CD14-positive monocyte (primary cell): Measurements from ENCODE around the gene PNPLA7. TPM values are rescaled to one million over a fixed set of nuclear protein-coding genes. Genes with fewer than 3 reads are reported as not detected.

Experiments
- DNase-seq, 3 donors: peaks; one replicate each; pipeline ENCODE4 v3.0.0-alpha.2; 2011 to 2022
- H2AFZ ChIP-seq: 2 replicates; pipeline ENCODE4 v1.6.0; 2012; ENCODE audit warnings: mild to moderate bottlenecking, low read depth, low read length, inconsistent platforms; ENCODE audit not compliant: insufficient read depth, poor library complexity, severe bottlenecking
- H3K27ac ChIP-seq, 2 donors: 1 replicate in 1 of 2; 2 replicates in 1 of 2; pipeline ENCODE4 v1.5.1; 2012 to 2013; ENCODE audit warnings: low read length in 2 of 2, control low read depth in 1 of 2, inconsistent platforms in 1 of 2, low read depth in 1 of 2, mild to moderate bottlenecking in 1 of 2
- H3K27me3 ChIP-seq, 2 donors: one replicate each; pipeline versions ENCODE4 v1.6.0 to v1.6.1; 2011 to 2013; ENCODE audit warnings: low read length in 2 of 2; ENCODE audit not compliant: control insufficient read depth in 2 of 2, insufficient read depth in 2 of 2
- H3K36me3 ChIP-seq, 2 donors: replicated peaks in 1 of 2; 1 replicate in 1 of 2; 2 replicates in 1 of 2; pipeline versions ENCODE4 v1.5.1 to v1.6.1; 2012 to 2013; ENCODE audit warnings: low read length in 2 of 2, control low read depth in 1 of 2, inconsistent platforms in 1 of 2, mild to moderate bottlenecking in 1 of 2; ENCODE audit not compliant: insufficient read depth in 2 of 2, control insufficient read depth in 1 of 2
- H3K4me1 ChIP-seq, 2 donors: 1 replicate in 1 of 2; 2 replicates in 1 of 2; pipeline versions ENCODE4 v1.5.1 to v1.6.1; 2012 to 2013; ENCODE audit warnings: low read length in 2 of 2, control low read depth in 1 of 2, inconsistent platforms in 1 of 2, mild to moderate bottlenecking in 1 of 2, moderate library complexity in 1 of 2; ENCODE audit not compliant: insufficient read depth in 2 of 2, control insufficient read depth in 1 of 2
- H3K4me2 ChIP-seq: replicated peaks from 2 replicates; pipeline ENCODE3; 2012; ENCODE audit warnings: low read length, moderate library complexity, mild to moderate bottlenecking; ENCODE audit not compliant: poor library complexity, severe bottlenecking; ENCODE audit errors: extremely low read depth
- H3K4me3 ChIP-seq, 3 experiments: fragments of 200-600 bp in 1 of 3; sonication (generic) in 1 of 3; replicated peaks in 1 of 3; 1 replicate in 2 of 3; 2 replicates in 1 of 3; pipeline ENCODE4 v1.5.1; 2011 to 2013; ENCODE audit warnings: low read length in 3 of 3, mild to moderate bottlenecking in 3 of 3, control low read depth in 2 of 3, low read depth in 2 of 3, inconsistent platforms in 1 of 3, moderate library complexity in 1 of 3
- H3K79me2 ChIP-seq: 2 replicates; pipeline ENCODE4 v1.6.0; 2012; ENCODE audit warnings: mild to moderate bottlenecking, control low read depth, inconsistent platforms, low read length, moderate library complexity; ENCODE audit not compliant: insufficient read depth
- H3K9ac ChIP-seq: 2 replicates; pipeline ENCODE4 v1.6.0; 2017; ENCODE audit warnings: low read length, mild to moderate bottlenecking; ENCODE audit not compliant: insufficient read depth, poor library complexity, severe bottlenecking
- H3K9me3 ChIP-seq, 2 donors: replicated peaks in 1 of 2; 1 replicate in 1 of 2; 2 replicates in 1 of 2; pipeline versions ENCODE4 v1.5.1 to v1.6.1; 2012 to 2013; ENCODE audit warnings: low read length in 2 of 2, control low read depth in 1 of 2; ENCODE audit not compliant: control insufficient read depth in 1 of 2, insufficient read depth in 1 of 2
- H4K20me1 ChIP-seq: 2 replicates; pipeline ENCODE4 v1.6.0; 2012; ENCODE audit warnings: mild to moderate bottlenecking, low read length, control low read depth, moderate library complexity; ENCODE audit not compliant: insufficient read depth
- H3K27ac Mint-ChIP-seq, 7 donors: one replicate each; pipeline ENCODE4 v1.8.0; 2020; ENCODE audit warnings: mild to moderate bottlenecking in 7 of 7, mixed read lengths in 7 of 7, moderate library complexity in 6 of 7, inconsistent platforms in 2 of 7
- H3K27me3 Mint-ChIP-seq, 3 donors: one replicate each; pipeline ENCODE4 v1.8.0; 2021 to 2022; ENCODE audit warnings: low read depth in 3 of 3, mild to moderate bottlenecking in 3 of 3, mixed read lengths in 3 of 3, moderate library complexity in 3 of 3, inconsistent platforms in 1 of 3
- H3K36me3 Mint-ChIP-seq, 2 donors: one replicate each; pipeline ENCODE4 v1.8.0; 2020; ENCODE audit warnings: mixed read lengths in 2 of 2, inconsistent platforms in 1 of 2, mild to moderate bottlenecking in 1 of 2
- H3K4me1 Mint-ChIP-seq: one replicate; pipeline ENCODE4 v1.8.0; 2020; ENCODE audit warnings: mild to moderate bottlenecking, mixed read lengths
- H3K4me3 Mint-ChIP-seq, 2 donors: one replicate each; pipeline ENCODE4 v1.8.0; 2020; ENCODE audit warnings: mild to moderate bottlenecking in 2 of 2, mixed read lengths in 2 of 2, moderate library complexity in 1 of 2
- H3K9me3 Mint-ChIP-seq, 7 donors: one replicate each; pipeline ENCODE4 v1.8.0; 2020 to 2022; ENCODE audit warnings: mixed read lengths in 7 of 7, mild to moderate bottlenecking in 6 of 7, moderate library complexity in 6 of 7, inconsistent platforms in 2 of 7
- WGBS: methylation state at CpG from one replicate; pipeline ENCODE4 v1.1.5; 2013; ENCODE audit warnings: missing lambda C conversion rate; ENCODE audit not compliant: insufficient coverage; 5-methylcytosine and 5-hydroxymethylcytosine counted together
- intact Hi-C, 2 donors: fragments of 100-400 bp; cut with micrococcal nuclease; formaldehyde crosslinking; loops; one replicate each; pipeline versions ENCODE4 v1.15.0 to v1.15.1; 2023
- polyA plus RNA-seq, 3 donors: library from polyadenylated mRNA; depleted of rRNA in 1 of 3; unstranded in 2 of 3; stranded (reverse) in 1 of 3; fragments of 300-500 nt in 2 of 3; fragments of >200 nt in 1 of 3; fragmentation: Illumina TruSeq in 2 of 3; gene quantifications; 1 replicate in 2 of 3; 2 replicates in 1 of 3; pipeline ENCODE4 v1.2.3, GENCODE V29; 2012 to 2021
- TF ChIP-seq, protein P1 (sequence below): fragments of 200-600 bp; IDR thresholded peaks from one replicate; pipeline ENCODE4 v1.8.0; 2022; ENCODE audit warnings: antibody characterized with exemption, mild to moderate bottlenecking

The PNPLA7 gene
- polyA plus RNA-seq, 3 donors, result 0.10 to 1.1 (median 0.14) TPM

DNA sequence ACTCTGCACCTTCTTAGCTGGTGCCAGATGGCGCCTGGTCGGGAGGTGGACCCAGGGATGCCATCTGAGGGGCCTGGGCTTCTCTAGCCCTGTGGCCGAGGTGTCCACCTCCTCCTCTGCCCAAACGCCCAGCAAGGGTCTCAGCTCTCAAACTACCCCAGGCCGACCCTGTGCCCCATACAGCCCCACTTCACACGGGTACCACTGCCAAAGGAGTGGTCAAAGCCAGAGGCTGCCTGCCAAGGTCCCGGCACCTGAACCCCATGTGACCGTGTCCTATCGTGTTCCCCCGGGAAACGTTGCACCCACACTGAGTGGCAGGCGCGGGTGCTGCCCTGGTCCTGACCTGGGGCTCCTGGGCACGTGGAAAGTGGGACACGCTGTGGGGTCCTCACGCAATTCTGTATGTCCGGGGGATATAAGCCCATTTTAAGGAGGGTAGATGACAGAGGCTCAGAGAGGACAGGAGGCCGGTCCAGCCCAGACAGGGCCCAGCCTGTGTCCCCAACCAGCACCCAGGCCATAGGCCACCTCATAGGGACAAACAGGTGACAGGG is 111.0 kb downstream of the PNPLA7 start:
- TF ChIP-seq, protein P1, sequence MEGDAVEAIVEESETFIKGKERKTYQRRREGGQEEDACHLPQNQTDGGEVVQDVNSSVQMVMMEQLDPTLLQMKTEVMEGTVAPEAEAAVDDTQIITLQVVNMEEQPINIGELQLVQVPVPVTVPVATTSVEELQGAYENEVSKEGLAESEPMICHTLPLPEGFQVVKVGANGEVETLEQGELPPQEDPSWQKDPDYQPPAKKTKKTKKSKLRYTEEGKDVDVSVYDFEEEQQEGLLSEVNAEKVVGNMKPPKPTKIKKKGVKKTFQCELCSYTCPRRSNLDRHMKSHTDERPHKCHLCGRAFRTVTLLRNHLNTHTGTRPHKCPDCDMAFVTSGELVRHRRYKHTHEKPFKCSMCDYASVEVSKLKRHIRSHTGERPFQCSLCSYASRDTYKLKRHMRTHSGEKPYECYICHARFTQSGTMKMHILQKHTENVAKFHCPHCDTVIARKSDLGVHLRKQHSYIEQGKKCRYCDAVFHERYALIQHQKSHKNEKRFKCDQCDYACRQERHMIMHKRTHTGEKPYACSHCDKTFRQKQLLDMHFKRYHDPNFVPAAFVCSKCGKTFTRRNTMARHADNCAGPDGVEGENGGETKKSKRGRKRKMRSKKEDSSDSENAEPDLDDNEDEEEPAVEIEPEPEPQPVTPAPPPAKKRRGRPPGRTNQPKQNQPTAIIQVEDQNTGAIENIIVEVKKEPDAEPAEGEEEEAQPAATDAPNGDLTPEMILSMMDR, result no peak
- intact Hi-C loops, result no loop called here
- H3K4me2 ChIP-seq, result no peak overlapping the region
- no peak overlapping the region for H3K27ac Mint-ChIP-seq
- H3K9ac ChIP-seq, result no peak overlapping the region
- H3K4me3 ChIP-seq, result no peak overlapping the region
- H3K79me2 ChIP-seq, result no peaks in the 10 kb centered on the region
- H3K27me3 Mint-ChIP-seq, result peaks cover 11 to 35% (median 19%) of the 10 kb centered on the region in 3 donors
- no peak overlapping the region for H3K4me3 Mint-ChIP-seq
- DNase-seq, result no peak
- H2AFZ ChIP-seq, result no peak overlapping the region
- peaks cover 4 to 5% of the 10 kb centered on the region in 2 donors for H3K4me1 ChIP-seq
- no peaks in the 10 kb centered on the region for H3K36me3 ChIP-seq
- H3K36me3 Mint-ChIP-seq, result peaks cover 0 to 2% of the 10 kb centered on the region in 2 donors
- H3K27ac ChIP-seq, result no peak overlapping the region
- H4K20me1 ChIP-seq, result no peaks in the 10 kb centered on the region
- peaks cover 2% of the 10 kb centered on the region for H3K4me1 Mint-ChIP-seq
- peaks cover 5 to 11% of the 10 kb centered on the region in 2 donors for H3K27me3 ChIP-seq
- WGBS, result 84% methylated on average over 15 of the region's 18 CpGs
- H3K9me3 Mint-ChIP-seq, result peaks cover 0 to 6% (median 3%) of the 10 kb centered on the region in 7 donors
- peaks cover 0 to 5% of the 10 kb centered on the region in 2 donors for H3K9me3 ChIP-seq

DNA sequence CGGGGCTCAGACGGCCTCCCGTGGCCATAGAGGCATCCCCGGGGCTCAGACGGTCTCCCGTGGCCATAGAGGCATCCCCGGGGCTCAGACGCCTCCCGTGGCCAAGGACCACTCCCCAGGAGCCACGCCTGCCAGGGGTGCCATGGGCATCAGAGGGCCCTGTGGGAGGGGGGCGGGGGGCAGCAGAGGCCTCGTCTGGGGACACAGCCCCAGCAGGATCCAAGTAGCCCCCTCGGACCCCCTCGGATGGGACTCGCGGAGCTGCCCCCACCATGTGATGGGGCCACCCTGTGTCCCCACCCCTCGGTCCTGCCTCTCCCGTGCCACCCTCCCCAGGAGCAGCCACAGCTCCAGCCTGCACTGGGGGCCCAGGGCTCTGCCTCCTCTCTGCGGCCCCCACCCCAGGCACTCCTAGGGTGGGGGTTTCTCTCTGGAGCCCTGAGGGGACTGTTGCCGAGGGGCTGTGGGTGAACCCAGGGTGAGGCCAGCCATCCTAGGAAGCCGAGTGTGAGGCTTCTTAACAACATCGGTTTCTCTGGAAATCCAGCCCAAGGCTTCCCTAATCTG is 111.5 kb downstream of the PNPLA7 start:
- H3K27ac Mint-ChIP-seq, result no peak overlapping the region
- intact Hi-C loops, result no loop called here
- Histone ChIP-seq H3K79me2 (no peaks in the 10 kb centered on the region), H3K36me3 (no peaks in the 10 kb centered on the region), H2AFZ (no peak overlapping the region), H3K4me3 (no peak overlapping the region), H3K4me2 (no peak overlapping the region), H3K27ac (no peak overlapping the region), H3K9me3 (peaks cover 0 to 5% of the 10 kb centered on the region in 2 donors), H3K9ac (no peak overlapping the region), H3K27me3 (peaks cover 5 to 11% of the 10 kb centered on the region in 2 donors), H3K4me1 (peaks cover 4 to 5% of the 10 kb centered on the region in 2 donors), H4K20me1 (no peaks in the 10 kb centered on the region)
- peaks cover 0 to 6% (median 3%) of the 10 kb centered on the region in 7 donors for H3K9me3 Mint-ChIP-seq
- H3K4me1 Mint-ChIP-seq, result peaks cover 2% of the 10 kb centered on the region
- TF ChIP-seq, protein P1, result no peak
- H3K27me3 Mint-ChIP-seq, result peaks cover 9 to 36% (median 19%) of the 10 kb centered on the region in 3 donors
- H3K36me3 Mint-ChIP-seq, result peaks cover 0 to 2% of the 10 kb centered on the region in 2 donors
- H3K4me3 Mint-ChIP-seq, result no peak overlapping the region
- DNase-seq, result no peak
- WGBS, result 85% methylated on average over 14 of the region's 22 CpGs
